ENCODE data around the gene RBPJL.

DNA sequence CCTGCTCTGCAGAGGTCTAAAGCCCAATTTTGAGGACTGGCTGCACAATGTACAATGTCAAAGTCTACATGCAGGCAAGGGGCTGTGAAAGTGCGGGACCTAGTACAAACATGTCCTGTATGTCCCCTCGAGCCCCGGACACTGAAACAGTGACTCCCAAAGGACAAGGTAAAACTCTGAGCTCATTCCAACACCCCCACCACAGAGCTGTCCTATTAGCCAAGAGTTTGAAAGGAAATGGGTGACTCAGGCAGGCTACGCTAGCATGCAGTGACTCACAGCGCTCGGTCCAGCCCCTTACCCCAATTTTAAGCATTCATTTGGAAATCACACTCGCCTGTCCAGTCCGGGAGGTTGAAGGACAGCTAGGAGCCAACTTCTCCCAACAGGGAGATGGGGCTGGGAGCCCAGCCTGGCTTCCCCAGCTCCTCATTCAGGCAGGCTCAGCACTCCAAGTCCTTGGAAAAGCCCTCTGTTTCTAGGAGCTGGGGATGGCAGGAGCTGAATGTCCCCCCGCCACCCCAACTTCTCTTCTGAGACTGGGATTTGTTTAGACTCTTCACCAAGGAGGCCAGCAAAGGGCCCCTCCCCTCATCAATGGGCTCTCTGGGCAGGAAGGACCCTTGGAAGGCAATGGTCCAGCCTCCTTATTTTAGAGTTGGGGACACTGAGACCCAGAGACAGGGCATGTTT lies 37.7 kb downstream of the RBPJL start:
- TF ChIP-seq, protein P1, sequence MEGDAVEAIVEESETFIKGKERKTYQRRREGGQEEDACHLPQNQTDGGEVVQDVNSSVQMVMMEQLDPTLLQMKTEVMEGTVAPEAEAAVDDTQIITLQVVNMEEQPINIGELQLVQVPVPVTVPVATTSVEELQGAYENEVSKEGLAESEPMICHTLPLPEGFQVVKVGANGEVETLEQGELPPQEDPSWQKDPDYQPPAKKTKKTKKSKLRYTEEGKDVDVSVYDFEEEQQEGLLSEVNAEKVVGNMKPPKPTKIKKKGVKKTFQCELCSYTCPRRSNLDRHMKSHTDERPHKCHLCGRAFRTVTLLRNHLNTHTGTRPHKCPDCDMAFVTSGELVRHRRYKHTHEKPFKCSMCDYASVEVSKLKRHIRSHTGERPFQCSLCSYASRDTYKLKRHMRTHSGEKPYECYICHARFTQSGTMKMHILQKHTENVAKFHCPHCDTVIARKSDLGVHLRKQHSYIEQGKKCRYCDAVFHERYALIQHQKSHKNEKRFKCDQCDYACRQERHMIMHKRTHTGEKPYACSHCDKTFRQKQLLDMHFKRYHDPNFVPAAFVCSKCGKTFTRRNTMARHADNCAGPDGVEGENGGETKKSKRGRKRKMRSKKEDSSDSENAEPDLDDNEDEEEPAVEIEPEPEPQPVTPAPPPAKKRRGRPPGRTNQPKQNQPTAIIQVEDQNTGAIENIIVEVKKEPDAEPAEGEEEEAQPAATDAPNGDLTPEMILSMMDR (IDR thresholded peaks at IDR 0.05) = no peak
- no peak for TF ChIP-seq EP300 (IDR thresholded peaks at IDR 0.05; ENCODE audit: low read depth)
- TF ChIP-seq POLR2A (IDR thresholded peaks at IDR 0.05) = peak; percentile 43
- peak; percentile 60 to 79 (median 72) for TF ChIP-seq POLR2AphosphoS5 (IDR thresholded peaks at IDR 0.05)
